HFFc6 (cell line): ENCODE measurements around the gene MVB12B. TPM values are rescaled to one million over a fixed set of nuclear protein-coding genes. Genes with fewer than 3 reads are reported as not detected.
"Not testable (repeated sequence)": the region's sequence is repeated elsewhere in the genome, so short reads cannot be mapped to it uniquely, and the experiment has no call there.

Experiments used
- DNase-seq: peaks from one replicate; pipeline ENCODE4 v3.0.0-alpha.2; 2018
- H3K27ac Mint-ChIP-seq: 2 replicates; pipeline ENCODE4 v1.8.0; 2020; ENCODE audit warnings: mild to moderate bottlenecking, mixed read lengths
- H3K27me3 Mint-ChIP-seq: 2 replicates; pipeline ENCODE4 v1.8.0; 2021; ENCODE audit warnings: mild to moderate bottlenecking, moderate library complexity, mixed read lengths; ENCODE audit not compliant: insufficient read depth
- H3K36me3 Mint-ChIP-seq: 2 replicates; pipeline ENCODE4 v1.8.0; 2021; ENCODE audit warnings: low read depth, mixed read lengths
- H3K4me1 Mint-ChIP-seq: 2 replicates; pipeline ENCODE4 v1.8.0; 2020; ENCODE audit warnings: low read depth, mixed read lengths
- H3K4me3 Mint-ChIP-seq: 2 replicates; pipeline ENCODE4 v1.8.0; 2020; ENCODE audit warnings: mild to moderate bottlenecking, moderate library complexity, mixed read lengths
- H3K9me3 Mint-ChIP-seq: 2 replicates; pipeline ENCODE4 v1.8.0; 2020; ENCODE audit warnings: mild to moderate bottlenecking, mixed read lengths
- long read RNA-seq: library from polyadenylated mRNA; unstranded; transcript quantifications from one replicate; pipeline ENCODE4 v2.0.0, GENCODE V29; 2019
- total RNA-seq, 6 experiments: library from RNA; stranded (reverse); fragmentation: NEBNext Ultra II Directional; extraction: Animal tissue kit (Norgen Biotek cat#: 25700); gene quantifications; 2 replicates in 1 of 6; 3 replicates in 5 of 6; pipeline ENCODE4 v1.2.3, GENCODE V29; 2021
- TF ChIP-seq, protein P1 (sequence below): fragments of 200-600 bp; sonication (generic); IDR thresholded peaks from 2 replicates; pipeline ENCODE4 v1.5.0; 2021; ENCODE audit warnings: antibody characterized with exemption, mild to moderate bottlenecking

Gene MVB12B, protein sequence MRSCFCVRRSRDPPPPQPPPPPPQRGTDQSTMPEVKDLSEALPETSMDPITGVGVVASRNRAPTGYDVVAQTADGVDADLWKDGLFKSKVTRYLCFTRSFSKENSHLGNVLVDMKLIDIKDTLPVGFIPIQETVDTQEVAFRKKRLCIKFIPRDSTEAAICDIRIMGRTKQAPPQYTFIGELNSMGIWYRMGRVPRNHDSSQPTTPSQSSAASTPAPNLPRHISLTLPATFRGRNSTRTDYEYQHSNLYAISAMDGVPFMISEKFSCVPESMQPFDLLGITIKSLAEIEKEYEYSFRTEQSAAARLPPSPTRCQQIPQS
- 1 to 10 TPM; 4.4 to 8.3 (median 6.7) TPM for total RNA-seq
- long read RNA-seq: 0 reads

DNA sequence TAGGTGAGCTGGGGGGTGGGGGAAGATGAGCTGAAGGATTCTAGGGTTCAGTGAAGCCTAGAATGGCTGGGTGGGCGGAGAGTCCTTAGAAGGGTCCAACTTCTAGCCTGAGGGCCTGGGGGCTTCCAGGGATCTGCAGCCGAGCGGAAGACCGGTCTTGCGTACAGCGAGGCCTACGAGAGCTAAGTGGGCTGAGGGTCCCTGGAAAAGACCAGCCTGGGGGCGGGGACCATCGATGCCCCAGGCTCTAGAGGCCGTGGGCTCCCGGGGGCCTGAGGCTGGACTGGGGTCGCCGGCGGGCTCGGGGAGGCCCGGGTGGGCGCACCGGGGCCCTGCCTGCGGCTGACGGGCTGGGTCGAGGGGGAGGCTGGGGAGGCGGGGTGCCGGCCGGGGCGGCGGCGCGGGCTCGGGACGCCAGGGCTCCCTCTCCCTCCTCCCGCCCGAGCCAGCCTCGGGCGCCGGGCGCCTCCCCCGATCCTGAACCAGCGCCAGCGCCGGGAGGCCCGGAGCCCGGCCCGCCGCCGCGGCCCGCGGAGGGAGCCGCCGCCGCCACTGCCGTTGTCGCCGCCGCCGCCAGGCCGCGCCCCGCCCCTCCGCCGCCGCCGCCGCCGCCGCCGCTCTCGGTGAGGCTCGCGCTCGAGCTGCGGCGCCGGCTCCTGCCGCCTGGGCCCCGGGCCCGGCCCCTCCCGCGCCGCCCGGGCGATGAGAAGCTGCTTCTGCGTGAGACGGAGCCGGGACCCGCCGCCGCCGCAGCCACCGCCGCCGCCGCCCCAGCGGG is at the start of gene MVB12B:
MVB12B (plus strand) TSS at position 602 of the 778 bp plus-strand sequence; CDS start at position 703, 101 bp downstream.
- Mint-ChIP-seq H3K36me3 (peaks cover 17% of the 10 kb centered on the region), H3K4me3 (peak within 1 kb of the TSS; percentile 81), H3K27ac (peak within 1 kb of the TSS; percentile 57), H3K9me3 (peaks cover 12% of the 10 kb centered on the region), H3K27me3 (peaks cover 9% of the 10 kb centered on the region; the same call in 1 of the 2 replicates), H3K4me1 (peaks cover 8% of the 10 kb centered on the region)
- TF ChIP-seq, protein P1, sequence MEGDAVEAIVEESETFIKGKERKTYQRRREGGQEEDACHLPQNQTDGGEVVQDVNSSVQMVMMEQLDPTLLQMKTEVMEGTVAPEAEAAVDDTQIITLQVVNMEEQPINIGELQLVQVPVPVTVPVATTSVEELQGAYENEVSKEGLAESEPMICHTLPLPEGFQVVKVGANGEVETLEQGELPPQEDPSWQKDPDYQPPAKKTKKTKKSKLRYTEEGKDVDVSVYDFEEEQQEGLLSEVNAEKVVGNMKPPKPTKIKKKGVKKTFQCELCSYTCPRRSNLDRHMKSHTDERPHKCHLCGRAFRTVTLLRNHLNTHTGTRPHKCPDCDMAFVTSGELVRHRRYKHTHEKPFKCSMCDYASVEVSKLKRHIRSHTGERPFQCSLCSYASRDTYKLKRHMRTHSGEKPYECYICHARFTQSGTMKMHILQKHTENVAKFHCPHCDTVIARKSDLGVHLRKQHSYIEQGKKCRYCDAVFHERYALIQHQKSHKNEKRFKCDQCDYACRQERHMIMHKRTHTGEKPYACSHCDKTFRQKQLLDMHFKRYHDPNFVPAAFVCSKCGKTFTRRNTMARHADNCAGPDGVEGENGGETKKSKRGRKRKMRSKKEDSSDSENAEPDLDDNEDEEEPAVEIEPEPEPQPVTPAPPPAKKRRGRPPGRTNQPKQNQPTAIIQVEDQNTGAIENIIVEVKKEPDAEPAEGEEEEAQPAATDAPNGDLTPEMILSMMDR: no peak
- no peak for DNase-seq

DNA sequence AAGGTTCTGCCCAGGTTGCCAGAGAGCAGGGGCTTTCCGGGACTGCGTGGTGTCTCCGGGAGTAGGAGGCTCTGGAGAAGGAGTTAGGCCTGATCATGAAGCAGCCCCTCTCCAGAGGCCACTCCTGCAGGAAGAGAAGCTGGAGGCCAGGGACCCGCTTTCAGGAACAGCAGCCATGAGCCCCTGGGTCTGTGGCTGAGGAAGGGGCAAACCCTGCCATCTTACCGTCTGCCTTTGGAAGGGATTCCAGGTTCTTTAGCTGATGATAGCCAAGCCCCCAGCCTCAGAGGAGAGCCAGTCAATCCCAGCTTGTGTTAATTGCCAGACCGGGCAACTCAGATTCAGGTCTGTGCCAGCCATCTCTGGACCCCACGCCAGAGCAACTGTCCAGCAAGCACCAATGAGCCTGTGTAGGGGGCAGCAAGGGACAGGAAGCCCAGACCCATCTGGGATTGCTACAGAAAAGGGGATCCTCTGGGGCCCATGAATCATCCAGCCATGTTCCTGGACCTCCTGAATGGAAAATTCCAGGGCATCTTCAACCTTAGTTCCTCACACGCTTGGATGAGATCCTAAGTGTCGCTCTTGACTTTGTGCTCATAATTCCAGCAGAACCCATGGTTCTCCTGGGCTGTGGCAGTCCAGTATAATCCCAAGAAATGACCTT is 42.7 kb upstream of the MVB12B start:
- Mint-ChIP-seq H3K4me1 (no peaks in the 10 kb centered on the region), H3K27me3 (peaks cover 42% of the 10 kb centered on the region), H3K4me3 (no peak overlapping the region)

DNA sequence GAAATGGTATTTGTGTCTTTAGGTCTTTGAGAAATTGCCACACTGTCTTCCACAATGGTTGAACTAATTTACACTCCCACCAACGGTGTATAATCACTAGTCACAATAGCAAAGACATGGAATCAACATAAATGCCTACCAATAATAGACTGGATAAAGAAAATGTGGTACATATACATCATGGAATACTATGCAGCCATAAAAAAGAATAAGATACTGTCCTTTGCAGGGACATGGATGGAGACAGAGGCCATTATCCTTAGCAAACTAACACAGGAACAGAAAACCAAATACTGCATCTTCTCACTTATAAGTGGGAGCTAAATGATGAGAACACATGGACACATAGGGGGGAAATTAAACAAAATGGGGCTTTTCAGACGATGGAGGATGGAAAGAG is 41.0 kb upstream of the MVB12B start:
- not testable (repeated sequence) for H3K4me3 Mint-ChIP-seq, H3K36me3 Mint-ChIP-seq, DNase-seq, H3K27ac Mint-ChIP-seq, H3K9me3 Mint-ChIP-seq, H3K4me1 Mint-ChIP-seq
- H3K27me3 Mint-ChIP-seq: peaks cover 30% of the 10 kb centered on the region

More for the DNA sequence above, 42.7 kb upstream of the MVB12B start:
- H3K36me3 Mint-ChIP-seq: no peaks in the 10 kb centered on the region
- no peaks in the 10 kb centered on the region for H3K9me3 Mint-ChIP-seq
- no peak overlapping the region for H3K27ac Mint-ChIP-seq
- no peak for DNase-seq
- TF ChIP-seq, protein P1: no peak

DNA sequence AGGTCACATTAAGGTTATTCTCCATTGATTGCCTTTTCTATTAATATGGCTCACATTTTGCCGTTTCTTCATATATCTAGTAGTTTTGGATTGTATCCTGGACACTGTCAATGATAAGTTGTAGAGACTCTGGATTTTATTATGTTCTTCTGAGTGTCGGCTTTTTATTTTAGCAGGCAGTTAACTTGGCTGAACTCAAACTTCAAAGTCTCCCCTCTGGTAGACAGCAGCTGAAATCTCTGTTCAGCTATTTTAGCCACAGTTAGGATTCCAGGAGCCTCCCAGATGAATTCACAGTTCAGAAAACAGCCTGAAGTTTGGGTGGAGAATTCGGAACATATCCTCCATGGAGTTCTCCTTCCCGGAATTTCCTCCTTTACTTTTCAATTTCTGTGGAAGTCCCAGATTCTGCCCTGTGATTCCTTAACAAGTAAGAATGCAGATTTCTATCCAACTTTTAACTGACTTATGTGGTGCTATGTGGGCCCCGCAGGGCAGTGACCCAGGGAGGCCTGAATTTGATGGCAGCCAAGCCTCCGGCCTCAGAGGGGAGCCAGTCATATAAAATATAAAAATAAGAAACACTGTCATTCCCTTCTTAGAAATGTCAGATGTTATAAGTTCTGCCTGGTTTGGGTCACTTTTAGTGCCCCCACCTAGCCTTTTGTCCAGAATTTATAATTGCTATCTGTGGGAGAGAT is 39.3 kb upstream of the MVB12B start:
- TF ChIP-seq, protein P1: no peak
- Mint-ChIP-seq H3K4me3 (no peak overlapping the region), H3K27me3 (peaks cover 28% of the 10 kb centered on the region), H3K27ac (no peak overlapping the region), H3K36me3 (no peaks in the 10 kb centered on the region), H3K9me3 (no peaks in the 10 kb centered on the region), H3K4me1 (no peaks in the 10 kb centered on the region)
- no peak for DNase-seq

DNA sequence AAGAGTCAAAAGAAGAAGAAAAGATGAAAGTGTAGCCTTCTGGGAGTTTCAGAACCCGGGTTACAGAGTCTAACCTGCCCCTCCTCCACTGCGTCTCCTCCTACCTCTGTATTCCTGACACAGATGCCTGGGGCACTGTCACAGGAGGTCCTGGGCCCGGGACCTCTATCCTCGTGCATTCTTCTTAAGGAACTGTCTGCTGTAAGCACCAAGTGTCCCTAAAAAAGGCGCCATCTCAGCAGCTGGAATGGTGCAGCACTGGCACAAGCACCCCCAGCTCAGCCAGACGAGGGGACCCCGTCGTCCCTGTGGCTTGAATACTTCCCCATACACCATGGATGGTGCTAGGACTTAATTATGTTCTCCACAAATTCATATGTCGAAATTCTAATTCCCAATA is 35.8 kb upstream of the MVB12B start:
- Mint-ChIP-seq H3K9me3 (no peaks in the 10 kb centered on the region), H3K36me3 (no peaks in the 10 kb centered on the region)

More for the DNA sequence above, 35.8 kb upstream of the MVB12B start:
- Mint-ChIP-seq H3K27me3 (peaks cover 26% of the 10 kb centered on the region), H3K4me1 (no peaks in the 10 kb centered on the region), H3K27ac (no peak overlapping the region), H3K4me3 (no peak overlapping the region)
- no peak for DNase-seq
- TF ChIP-seq, protein P1: no peak
